NB4 (cell line): ENCODE measurements around the gene SPINT2.

Source experiments
- CTCF ChIP-seq: IDR thresholded peaks from one replicate; pipeline ENCODE4 v1.5.1; 2012; ENCODE audit warnings: low read depth, low read length
- MAX ChIP-seq: IDR thresholded peaks from 2 replicates; pipeline ENCODE4 v1.6.1; 2011; ENCODE audit warnings: low read depth, low read length
- MYC ChIP-seq: IDR thresholded peaks from 2 replicates; pipeline ENCODE4 v1.6.1; 2011; ENCODE audit warnings: low read depth, low read length
- POLR2A ChIP-seq: IDR thresholded peaks from 2 replicates; pipeline ENCODE4 v1.6.1; 2011; ENCODE audit warnings: mild to moderate bottlenecking; ENCODE audit not compliant: insufficient read length; ENCODE audit errors: extremely low read depth

- no peak for TF ChIP-seq CTCF
- no peak for TF ChIP-seq MYC
- TF ChIP-seq POLR2A, result no peak
- no peak for TF ChIP-seq MAX
These were observed 44.7 kb downstream of the SPINT2 start for GRCh38 chr19:38308926-38309614.
